KMS-11 (cell line): ENCODE results near the gene ZNF367.

Experiments
- H2AFZ ChIP-seq: fragments of 200-600 bp; sonication (generic); 2 replicates; pipeline ENCODE4 v1.6.1; 2016; ENCODE audit warnings: antibody characterized with exemption, mixed run types, low read depth
- H3K27ac ChIP-seq: fragments of 200-600 bp; sonication (generic); 2 replicates; pipeline ENCODE4 v1.6.1; 2016; ENCODE audit warnings: mild to moderate bottlenecking, mixed run types
- H3K27me3 ChIP-seq: fragments of 200-600 bp; sonication (generic); 2 replicates; pipeline ENCODE4 v1.6.1; 2017; ENCODE audit warnings: mild to moderate bottlenecking, low read depth, mixed run types, moderate library complexity; ENCODE audit not compliant: insufficient read depth
- H3K36me3 ChIP-seq: fragments of 200-600 bp; sonication (generic); 2 replicates; pipeline ENCODE4 v1.6.1; 2017; ENCODE audit warnings: mild to moderate bottlenecking, mixed run types; ENCODE audit not compliant: insufficient read depth
- H3K4me1 ChIP-seq: fragments of 200-600 bp; sonication (generic); 2 replicates; pipeline ENCODE4 v1.6.1; 2016; ENCODE audit warnings: mild to moderate bottlenecking, low read depth, mixed run types; ENCODE audit not compliant: poor library complexity, severe bottlenecking
- H3K4me2 ChIP-seq: fragments of 200-600 bp; sonication (generic); 2 replicates; pipeline ENCODE4 v1.7.0; 2016; ENCODE audit warnings: mild to moderate bottlenecking, mixed run types
- H3K4me3 ChIP-seq: fragments of 200-600 bp; sonication (generic); IDR thresholded peaks from 2 replicates; pipeline ENCODE4 v1.6.1; 2017; ENCODE audit warnings: low read depth, low read length, mixed read lengths; ENCODE audit not compliant: insufficient read depth
- H3K79me2 ChIP-seq: fragments of 200-600 bp; sonication (generic); 2 replicates; pipeline ENCODE4 v1.6.1; 2016; ENCODE audit warnings: low read depth, mixed run types; ENCODE audit not compliant: insufficient read depth
- H3K9ac ChIP-seq: fragments of 200-600 bp; sonication (generic); 2 replicates; pipeline ENCODE4 v1.6.1; 2016; ENCODE audit warnings: mild to moderate bottlenecking, mixed run types
- H4K20me1 ChIP-seq: fragments of 200-600 bp; sonication (generic); 2 replicates; pipeline ENCODE4 v1.6.1; 2016; ENCODE audit warnings: mild to moderate bottlenecking, mixed run types; ENCODE audit not compliant: insufficient read depth
- TF ChIP-seq, protein P1 (sequence below): fragments of 200-600 bp; sonication (generic); conservative IDR thresholded peaks from 2 replicates; pipeline ENCODE4 v1.6.1; 2017; ENCODE audit warnings: low read depth, mild to moderate bottlenecking, antibody characterized with exemption, low read length, moderate library complexity, mixed read lengths

Gene ZNF367

DNA sequence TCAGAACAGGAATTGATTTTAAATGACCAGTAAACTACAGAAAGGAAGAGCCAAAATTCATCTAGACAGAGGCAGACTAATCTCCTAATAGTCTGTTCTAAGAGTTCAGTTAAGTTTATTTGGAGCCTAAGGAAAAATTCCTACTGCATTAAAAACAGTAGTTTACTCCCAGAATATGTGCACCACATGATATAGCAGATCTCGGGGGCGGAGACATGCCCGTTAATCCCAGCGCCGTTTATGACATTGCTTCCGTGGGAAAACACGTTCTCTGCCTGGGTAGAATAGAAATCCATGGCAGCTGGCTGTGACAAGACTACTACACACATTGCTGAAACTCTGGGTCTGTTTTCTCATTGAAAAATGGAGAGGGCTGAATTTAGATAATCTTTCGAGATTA lies 43.2 kb upstream of the ZNF367 start:
- Histone ChIP-seq H2AFZ (no peak overlapping the region), H3K9ac (no peak overlapping the region), H3K27ac (no peak overlapping the region), H4K20me1 (no peaks in the 10 kb centered on the region), H3K36me3 (no peaks in the 10 kb centered on the region), H3K4me1 (no peaks in the 10 kb centered on the region), H3K4me2 (no peak overlapping the region), H3K4me3 (no peak overlapping the region), H3K27me3 (no peaks in the 10 kb centered on the region), H3K79me2 (no peaks in the 10 kb centered on the region)
- TF ChIP-seq, protein P1, sequence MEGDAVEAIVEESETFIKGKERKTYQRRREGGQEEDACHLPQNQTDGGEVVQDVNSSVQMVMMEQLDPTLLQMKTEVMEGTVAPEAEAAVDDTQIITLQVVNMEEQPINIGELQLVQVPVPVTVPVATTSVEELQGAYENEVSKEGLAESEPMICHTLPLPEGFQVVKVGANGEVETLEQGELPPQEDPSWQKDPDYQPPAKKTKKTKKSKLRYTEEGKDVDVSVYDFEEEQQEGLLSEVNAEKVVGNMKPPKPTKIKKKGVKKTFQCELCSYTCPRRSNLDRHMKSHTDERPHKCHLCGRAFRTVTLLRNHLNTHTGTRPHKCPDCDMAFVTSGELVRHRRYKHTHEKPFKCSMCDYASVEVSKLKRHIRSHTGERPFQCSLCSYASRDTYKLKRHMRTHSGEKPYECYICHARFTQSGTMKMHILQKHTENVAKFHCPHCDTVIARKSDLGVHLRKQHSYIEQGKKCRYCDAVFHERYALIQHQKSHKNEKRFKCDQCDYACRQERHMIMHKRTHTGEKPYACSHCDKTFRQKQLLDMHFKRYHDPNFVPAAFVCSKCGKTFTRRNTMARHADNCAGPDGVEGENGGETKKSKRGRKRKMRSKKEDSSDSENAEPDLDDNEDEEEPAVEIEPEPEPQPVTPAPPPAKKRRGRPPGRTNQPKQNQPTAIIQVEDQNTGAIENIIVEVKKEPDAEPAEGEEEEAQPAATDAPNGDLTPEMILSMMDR = no peak

DNA sequence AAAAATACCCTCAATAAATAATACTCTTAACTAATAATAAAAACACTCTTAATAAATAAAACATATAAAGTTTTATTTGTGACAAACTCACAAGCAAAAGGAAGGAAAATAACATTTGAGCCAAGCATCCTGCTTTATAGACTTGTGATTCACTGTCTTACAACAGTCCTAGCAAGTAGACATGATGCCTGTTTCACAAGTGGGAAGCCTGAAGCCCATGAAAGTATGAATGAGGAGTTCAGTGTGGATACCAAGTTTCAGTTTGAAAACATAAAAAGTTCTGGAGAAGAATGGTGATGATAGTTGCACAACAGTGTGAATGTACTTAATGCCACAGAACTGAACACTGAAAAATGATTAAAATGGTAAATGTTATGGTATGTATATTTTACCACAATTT lies 42.7 kb upstream of the ZNF367 start:
- no peaks in the 10 kb centered on the region for H3K4me1 ChIP-seq
- no peak overlapping the region for H3K9ac ChIP-seq
- TF ChIP-seq, protein P1 = no peak
- H3K4me2 ChIP-seq = no peak overlapping the region
- H4K20me1 ChIP-seq = no peaks in the 10 kb centered on the region
- no peak overlapping the region for H2AFZ ChIP-seq
- no peaks in the 10 kb centered on the region for H3K36me3 ChIP-seq
- H3K4me3 ChIP-seq = no peak overlapping the region
- no peaks in the 10 kb centered on the region for H3K27me3 ChIP-seq
- no peak overlapping the region for H3K27ac ChIP-seq
- H3K79me2 ChIP-seq = no peaks in the 10 kb centered on the region

DNA sequence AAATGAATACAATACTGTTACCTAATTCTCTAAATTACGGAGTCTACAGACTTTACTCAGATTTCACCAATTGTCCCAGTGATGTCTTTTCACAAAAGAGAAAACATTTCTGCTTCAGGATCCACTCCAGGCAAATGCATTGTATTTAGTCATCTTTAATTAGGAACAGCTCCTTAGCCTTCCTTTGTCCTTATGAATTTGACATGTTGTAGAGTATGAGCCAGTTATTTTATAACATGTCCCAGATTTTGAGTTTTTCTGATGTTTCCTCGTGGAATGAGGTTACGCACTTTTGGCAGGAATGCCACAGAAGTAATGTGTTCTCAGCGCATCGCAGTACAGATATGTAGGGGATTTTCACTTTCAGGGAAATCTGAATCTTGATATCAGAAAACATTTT lies 42.3 kb upstream of the ZNF367 start:
- Histone ChIP-seq H2AFZ (no peak overlapping the region), H3K4me1 (no peaks in the 10 kb centered on the region), H3K9ac (no peak overlapping the region), H3K79me2 (no peaks in the 10 kb centered on the region), H3K4me3 (no peak overlapping the region), H4K20me1 (no peaks in the 10 kb centered on the region), H3K27ac (no peak overlapping the region), H3K27me3 (no peaks in the 10 kb centered on the region), H3K4me2 (no peak overlapping the region), H3K36me3 (no peaks in the 10 kb centered on the region)
- TF ChIP-seq, protein P1 = no peak

DNA sequence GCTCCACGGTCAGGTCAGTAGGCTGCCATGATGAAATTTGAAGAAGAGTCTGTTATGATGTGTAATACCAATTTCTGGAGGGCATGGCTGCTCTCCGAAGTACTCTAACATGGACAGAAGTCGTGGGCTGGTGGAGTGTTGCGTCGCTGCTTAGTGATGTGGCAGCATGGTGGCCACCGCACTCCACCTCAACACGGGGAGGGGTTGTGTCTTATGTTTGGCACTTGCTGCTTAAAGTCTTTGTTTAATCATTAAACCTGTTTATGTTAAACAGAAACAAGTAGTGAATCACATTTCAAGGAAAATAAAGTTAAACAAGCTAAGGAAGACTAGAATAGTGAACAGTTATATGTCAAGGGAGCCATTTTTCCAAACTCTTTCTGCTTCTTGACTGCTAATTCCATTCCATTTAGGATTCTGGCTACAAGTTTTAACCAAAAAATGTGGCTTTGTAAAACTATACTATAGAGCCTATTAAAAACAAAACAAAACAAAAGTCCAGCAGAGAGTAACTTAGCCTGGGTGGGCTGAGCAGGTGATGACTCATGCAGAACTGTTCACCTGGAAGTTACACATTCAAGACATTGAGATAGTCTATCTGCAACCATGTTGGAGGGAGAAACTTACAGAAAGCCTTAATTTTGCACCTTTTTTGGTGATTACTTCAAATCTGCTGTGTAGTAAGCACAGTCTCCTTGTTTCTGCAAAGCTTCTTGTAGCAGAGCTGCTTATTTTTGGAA lies 41.3 kb upstream of the ZNF367 start:
- H3K4me1 ChIP-seq = no peaks in the 10 kb centered on the region

More for the DNA sequence above, 41.3 kb upstream of the ZNF367 start:
- no peak overlapping the region for H2AFZ ChIP-seq
- TF ChIP-seq, protein P1 = no peak
- H3K9ac ChIP-seq = no peak overlapping the region
- H3K27me3 ChIP-seq = no peaks in the 10 kb centered on the region
- H3K27ac ChIP-seq = no peak overlapping the region
- H3K36me3 ChIP-seq = no peaks in the 10 kb centered on the region
- no peaks in the 10 kb centered on the region for H3K79me2 ChIP-seq
- H4K20me1 ChIP-seq = no peaks in the 10 kb centered on the region
- H3K4me2 ChIP-seq = no peak overlapping the region
- H3K4me3 ChIP-seq = no peak overlapping the region
